Measurements from ENCODE around the gene PIK3AP1.

- no peak for TF ChIP-seq CTCF (IDR thresholded peaks at IDR 0.05)
- TF ChIP-seq POLR2AphosphoS5 (IDR thresholded peaks at IDR 0.05; ENCODE audit: insufficient read depth in 1 of 2, low read depth in 1 of 2): no peak
- no peak for TF ChIP-seq POLR2A (IDR thresholded peaks at IDR 0.05)
Observed at GRCh38 chr10:96685306-96685705, 35.0 kb downstream of the PIK3AP1 start.
